NK-92 (cell line): Measurements from ENCODE around the gene RTL9.
"Not testable (repeated sequence)": the region's sequence is repeated elsewhere in the genome, so short reads cannot be mapped to it uniquely, and the experiment has no call there.

Source experiments
- DNase-seq: peaks from one replicate; lab custom pipeline; 2025; ENCODE audit not compliant: unreplicated experiment; lab: John Stamatoyannopoulos, UW

The RTL9 gene

GRCh38 chrX:110403441-110404238, 45.0 kb downstream of the RTL9 start:
- no peak for DNase-seq

- no peak for DNase-seq
Measured at GRCh38 chrX:110404376-110404775, 45.7 kb downstream of the RTL9 start.

DNA sequence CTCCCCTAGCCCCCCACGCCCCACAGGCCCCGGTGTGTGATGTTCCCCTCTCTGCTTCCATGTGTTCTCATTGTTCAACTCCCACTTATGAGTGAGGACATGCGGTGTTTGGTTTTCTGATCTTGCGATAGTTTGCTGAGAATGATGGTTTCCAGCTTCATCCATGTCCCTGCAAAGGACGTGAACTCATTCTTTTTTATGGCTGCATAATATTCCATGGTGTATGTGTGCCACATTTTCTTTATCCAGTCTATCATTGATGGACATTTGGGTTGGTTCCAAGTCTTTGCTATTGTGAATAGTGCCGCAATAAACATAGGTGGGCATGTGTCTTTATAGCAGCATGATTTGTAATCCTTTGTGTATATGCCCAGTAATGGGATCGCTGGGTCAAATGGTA, 47.6 kb downstream of the RTL9 start:
- not testable (repeated sequence) for DNase-seq

DNA sequence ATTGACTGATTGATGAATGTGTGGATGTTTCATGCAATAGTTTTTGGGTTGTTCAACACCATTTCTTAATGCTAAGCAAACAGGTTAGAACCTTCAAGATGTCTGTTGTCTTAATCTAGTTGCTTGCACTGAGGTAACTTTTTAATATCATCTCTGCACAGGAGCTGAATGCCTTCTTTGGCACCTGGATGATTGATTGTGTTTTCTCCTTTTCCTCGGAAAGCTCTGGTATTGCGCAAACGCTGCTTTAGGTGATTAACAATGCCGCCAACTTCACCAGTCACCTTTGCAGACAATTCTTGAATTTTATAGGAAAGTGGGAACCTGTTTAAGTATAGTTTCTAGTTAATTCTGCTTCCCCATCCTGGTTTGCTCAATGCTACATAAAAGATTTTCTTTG, 48.2 kb downstream of the RTL9 start:
- DNase-seq = no peak

DNA sequence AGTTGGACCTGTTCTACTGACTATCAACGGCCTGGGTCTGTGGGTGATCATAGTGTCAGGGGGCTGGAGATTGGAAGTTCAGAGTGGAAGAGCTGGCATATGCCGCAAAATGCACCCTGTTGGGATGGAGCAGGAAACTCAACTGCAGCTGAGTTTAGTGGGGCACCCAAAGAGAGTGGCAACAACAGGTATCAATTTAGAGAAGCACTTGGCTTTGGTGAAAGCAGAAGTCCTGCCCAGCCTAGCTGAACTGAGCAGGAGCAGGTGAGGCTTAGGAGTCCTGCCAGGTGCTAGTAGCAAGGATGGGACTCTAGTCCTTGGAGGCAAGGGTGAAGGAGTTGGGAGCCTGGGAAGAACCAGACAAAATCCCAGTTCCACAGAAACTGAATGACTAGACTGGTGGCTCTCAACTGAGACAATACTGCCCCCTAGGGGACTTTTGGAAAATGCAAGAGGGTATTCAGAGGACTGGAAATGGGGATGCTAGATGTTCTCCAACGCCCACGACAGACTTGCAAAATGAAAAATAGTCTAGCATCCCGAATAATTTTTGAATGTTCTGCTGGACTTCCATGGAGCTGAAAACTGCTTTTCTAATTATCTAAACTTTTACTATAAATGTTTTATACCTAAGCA, 49.4 kb downstream of the RTL9 start:
- no peak for DNase-seq
